ENCODE data around the gene PLEKHO1.
"Not testable (repeated sequence)": the region's sequence is repeated elsewhere in the genome, so short reads cannot be mapped to it uniquely, and the experiment has no call there.

Gene PLEKHO1

DNA sequence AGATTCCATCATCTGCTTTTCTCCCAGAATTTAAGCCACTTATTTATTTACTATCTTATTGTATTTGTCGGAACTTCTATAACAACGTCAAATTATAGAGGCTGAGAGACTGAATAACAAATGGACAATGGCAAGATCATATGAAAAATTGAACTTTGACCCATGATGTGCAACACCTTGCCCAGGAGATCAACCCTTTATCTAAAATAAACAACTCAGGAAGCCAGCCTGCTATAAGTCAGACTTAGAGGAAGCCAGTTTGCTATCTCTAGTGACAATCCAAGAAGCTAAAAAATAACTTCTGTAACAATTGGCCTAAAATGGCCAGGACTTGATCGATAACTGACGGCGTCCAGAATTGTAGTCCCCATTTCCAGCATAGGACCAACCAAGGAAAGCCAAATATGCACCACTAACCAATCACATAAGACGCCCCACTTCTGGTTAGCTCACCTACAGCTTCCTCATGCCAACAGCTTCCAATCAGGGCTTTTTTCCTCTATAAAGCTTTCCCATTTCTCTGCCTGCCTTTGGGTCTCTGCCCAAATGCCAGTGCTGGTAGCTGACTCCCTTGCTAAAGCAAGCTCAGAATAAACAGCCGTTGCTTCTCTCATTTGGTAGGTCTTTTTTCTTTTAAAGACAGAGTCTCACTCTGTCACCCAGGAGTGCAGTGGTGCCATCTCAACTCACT lies 57.7 kb downstream of the PLEKHO1 start:
- TF ChIP-seq, protein P1, sequence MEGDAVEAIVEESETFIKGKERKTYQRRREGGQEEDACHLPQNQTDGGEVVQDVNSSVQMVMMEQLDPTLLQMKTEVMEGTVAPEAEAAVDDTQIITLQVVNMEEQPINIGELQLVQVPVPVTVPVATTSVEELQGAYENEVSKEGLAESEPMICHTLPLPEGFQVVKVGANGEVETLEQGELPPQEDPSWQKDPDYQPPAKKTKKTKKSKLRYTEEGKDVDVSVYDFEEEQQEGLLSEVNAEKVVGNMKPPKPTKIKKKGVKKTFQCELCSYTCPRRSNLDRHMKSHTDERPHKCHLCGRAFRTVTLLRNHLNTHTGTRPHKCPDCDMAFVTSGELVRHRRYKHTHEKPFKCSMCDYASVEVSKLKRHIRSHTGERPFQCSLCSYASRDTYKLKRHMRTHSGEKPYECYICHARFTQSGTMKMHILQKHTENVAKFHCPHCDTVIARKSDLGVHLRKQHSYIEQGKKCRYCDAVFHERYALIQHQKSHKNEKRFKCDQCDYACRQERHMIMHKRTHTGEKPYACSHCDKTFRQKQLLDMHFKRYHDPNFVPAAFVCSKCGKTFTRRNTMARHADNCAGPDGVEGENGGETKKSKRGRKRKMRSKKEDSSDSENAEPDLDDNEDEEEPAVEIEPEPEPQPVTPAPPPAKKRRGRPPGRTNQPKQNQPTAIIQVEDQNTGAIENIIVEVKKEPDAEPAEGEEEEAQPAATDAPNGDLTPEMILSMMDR (IDR thresholded peaks at IDR 0.05; ENCODE audit: low read depth, low read length, missing control alignments): no peak

DNA sequence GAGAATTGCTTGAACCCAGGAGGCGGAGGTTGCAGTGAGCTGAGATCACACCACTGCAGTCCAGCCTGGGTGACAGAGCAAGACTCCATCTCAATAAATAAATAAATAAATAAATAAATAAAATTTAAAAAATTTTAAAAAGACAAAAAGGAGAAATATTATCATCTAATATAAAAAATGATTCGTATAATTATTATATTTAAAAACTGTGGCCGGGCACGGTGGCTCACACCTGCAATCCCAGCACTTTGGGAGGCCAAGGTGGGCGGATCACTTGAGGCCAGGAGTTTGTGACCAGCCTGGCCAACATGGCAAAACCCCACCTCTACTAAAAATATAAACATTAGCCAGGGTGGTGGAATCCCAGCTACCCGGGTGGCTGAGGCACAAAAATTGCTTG lies 58.7 kb downstream of the PLEKHO1 start:
- not testable (repeated sequence) for H3K4me3 ChIP-seq (replicated peaks; ENCODE audit: low read depth, low read length); DNase-seq (ENCODE audit: extremely low read depth, low read depth)

More for the DNA sequence above, 57.7 kb downstream of the PLEKHO1 start:
- no peak for DNase-seq (ENCODE audit: extremely low read depth, low read depth)
- H3K4me3 ChIP-seq (replicated peaks; ENCODE audit: low read depth, low read length): no peak overlapping the region
